Lower leg skin (tissue), 4 donors: ENCODE measurements around the gene KRT72. TPM values are rescaled to one million over a fixed set of nuclear protein-coding genes. Genes with fewer than 3 reads are reported as not detected.

ENCODE experiments used
- DNase-seq, 2 donors: peaks; one replicate each; pipeline ENCODE4 v3.0.0-alpha.2; 2019; ENCODE audit warnings: low spot score in 2 of 2
- H3K4me3 ChIP-seq: fragments of 200-600 bp; sonication (generic); 2 replicates; pipeline ENCODE4 v1.5.1; 2017; ENCODE audit warnings: mild to moderate bottlenecking, low read depth; ENCODE audit not compliant: poor library complexity, severe bottlenecking
- POLR2A ChIP-seq, 2 donors: fragments of 450-650 bp; IDR thresholded peaks; one replicate each; pipeline ENCODE4 v1.6.1; 2016 to 2017; ENCODE audit warnings: antibody characterized with exemption in 2 of 2, mild to moderate bottlenecking in 1 of 2, moderate library complexity in 1 of 2
- WGBS, 2 donors: methylation state at CpG; one replicate each; pipeline ENCODE4 v1.1.5; 2018; 5-methylcytosine and 5-hydroxymethylcytosine counted together
- intact Hi-C: fragments of 100-400 bp; cut with DNase I; formaldehyde crosslinking; loops from one replicate; pipeline ENCODE4 v1.15.0; 2023; ENCODE audit warnings: low total_unique reads
- total RNA-seq, 4 donors: library from RNA; depleted of rRNA; stranded (reverse); fragments of >200 nt; gene quantifications; one replicate each; pipeline ENCODE4 v1.1.0, GENCODE V29; 2016
- TF ChIP-seq, protein P1 (sequence below), 3 donors: fragments of 450-650 bp; IDR thresholded peaks; one replicate each; pipeline ENCODE4 v1.5.1; 2016; ENCODE audit warnings: antibody characterized with exemption in 3 of 3, mild to moderate bottlenecking in 3 of 3, moderate library complexity in 2 of 3

The KRT72 gene
- total RNA-seq, 4 donors from 2014 or later: 0.42 to 14.0 (median 7.1) TPM

DNA sequence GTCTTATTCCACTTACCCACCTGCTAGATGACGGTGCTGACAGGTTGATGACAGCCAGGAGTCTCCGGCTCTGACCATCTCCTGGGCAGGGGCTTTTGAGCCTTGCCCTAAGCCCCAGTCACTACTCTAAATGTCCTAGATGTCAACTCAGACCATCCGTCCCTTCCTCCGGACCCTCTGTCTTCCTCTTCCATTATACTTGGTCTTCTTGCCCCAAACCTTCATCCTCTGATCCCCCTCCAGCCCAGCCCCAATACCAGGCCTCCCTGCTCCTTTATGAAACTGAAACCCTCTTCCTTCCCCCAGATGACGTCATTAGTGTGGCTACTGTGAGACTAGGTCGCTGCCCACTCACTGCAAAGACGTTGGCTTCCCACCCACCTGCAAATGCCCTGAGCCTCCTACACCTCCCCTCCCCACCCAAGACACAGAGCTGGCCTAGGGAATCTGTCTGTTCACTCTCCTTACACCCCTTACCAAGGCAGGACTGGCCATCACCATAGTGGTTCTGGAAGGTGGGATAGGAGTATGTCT, 58.4 kb downstream of the KRT72 start:
- 78 to 82% methylated on average over 7 of the region's 7 CpGs for WGBS, 2 donors
- DNase-seq: no peak
- TF ChIP-seq POLR2A (IDR thresholded peaks at IDR 0.05): no peak
- TF ChIP-seq, protein P1, sequence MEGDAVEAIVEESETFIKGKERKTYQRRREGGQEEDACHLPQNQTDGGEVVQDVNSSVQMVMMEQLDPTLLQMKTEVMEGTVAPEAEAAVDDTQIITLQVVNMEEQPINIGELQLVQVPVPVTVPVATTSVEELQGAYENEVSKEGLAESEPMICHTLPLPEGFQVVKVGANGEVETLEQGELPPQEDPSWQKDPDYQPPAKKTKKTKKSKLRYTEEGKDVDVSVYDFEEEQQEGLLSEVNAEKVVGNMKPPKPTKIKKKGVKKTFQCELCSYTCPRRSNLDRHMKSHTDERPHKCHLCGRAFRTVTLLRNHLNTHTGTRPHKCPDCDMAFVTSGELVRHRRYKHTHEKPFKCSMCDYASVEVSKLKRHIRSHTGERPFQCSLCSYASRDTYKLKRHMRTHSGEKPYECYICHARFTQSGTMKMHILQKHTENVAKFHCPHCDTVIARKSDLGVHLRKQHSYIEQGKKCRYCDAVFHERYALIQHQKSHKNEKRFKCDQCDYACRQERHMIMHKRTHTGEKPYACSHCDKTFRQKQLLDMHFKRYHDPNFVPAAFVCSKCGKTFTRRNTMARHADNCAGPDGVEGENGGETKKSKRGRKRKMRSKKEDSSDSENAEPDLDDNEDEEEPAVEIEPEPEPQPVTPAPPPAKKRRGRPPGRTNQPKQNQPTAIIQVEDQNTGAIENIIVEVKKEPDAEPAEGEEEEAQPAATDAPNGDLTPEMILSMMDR (IDR thresholded peaks at IDR 0.05): no peak
- intact Hi-C loops: no loop called here
- no peak overlapping the region for H3K4me3 ChIP-seq

DNA sequence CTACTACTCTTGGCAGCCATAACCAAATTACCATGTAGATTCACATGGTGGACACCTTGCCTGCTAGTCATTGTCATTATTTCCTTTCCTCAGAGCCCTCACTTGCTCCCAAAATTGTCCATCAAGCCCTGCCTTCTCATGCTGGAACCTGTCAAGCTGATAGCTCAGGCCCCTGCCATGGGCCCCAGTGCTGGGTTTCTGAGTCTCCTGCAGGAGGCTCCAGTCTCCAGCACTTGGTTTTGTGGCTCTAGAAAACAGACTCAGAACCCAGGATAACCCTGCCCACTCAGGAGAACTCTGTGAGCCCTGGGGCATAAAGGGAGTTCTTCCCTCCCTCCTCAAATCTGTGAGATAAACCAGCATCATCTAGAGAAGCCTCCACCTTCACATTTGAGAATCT, 59.1 kb downstream of the KRT72 start:
- DNase-seq: no peak
- intact Hi-C loops: no loop called here
- no peak overlapping the region for H3K4me3 ChIP-seq
- TF ChIP-seq, protein P1 (IDR thresholded peaks at IDR 0.05): no peak
- no peak for TF ChIP-seq POLR2A (IDR thresholded peaks at IDR 0.05)

DNA sequence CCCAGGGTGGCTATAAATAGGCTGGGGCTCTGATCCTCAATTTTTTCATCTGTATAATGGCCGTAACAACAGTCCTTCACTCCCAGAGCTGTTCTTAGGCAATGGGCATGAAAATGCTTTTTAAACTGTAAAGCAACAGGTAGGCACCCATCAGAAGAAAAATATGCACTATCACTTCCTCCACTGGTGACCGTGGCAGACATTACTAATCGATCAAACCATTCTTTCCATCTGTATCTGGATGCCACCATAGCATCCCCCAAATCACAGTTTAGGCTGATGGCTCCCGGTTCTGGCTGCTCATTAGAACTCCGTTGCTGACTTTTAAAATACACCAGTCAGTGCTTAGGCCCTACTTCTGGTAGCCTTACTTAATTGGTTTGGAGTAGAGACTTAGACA, 59.6 kb downstream of the KRT72 start:
- TF ChIP-seq, protein P1 (IDR thresholded peaks at IDR 0.05): no peak
- TF ChIP-seq POLR2A (IDR thresholded peaks at IDR 0.05): no peak
- 87 to 94% methylated on average over 5 of the region's 5 CpGs for WGBS, 2 donors
- H3K4me3 ChIP-seq: no peak overlapping the region
- no peak for DNase-seq
- intact Hi-C loops: no loop called here

DNA sequence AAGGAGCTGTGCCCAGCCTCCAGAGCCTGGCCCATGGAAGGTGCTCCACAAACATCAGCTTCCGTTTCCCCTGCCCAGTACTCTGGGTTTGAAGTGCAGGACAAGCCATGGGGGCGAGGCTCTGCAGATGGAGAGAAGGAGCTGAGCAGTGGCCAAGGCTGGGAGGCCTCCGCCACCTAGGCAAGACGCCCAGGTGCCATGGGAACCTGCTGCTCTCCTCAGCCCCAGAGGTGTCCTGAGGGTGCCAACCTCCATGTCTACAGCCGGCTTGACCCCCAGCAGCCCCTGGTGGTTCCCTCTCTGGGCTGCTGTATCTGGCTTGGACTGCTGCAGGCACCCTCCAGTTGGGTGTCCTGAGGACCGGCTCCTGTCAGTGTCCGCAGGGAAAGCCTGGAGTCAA, 60.7 kb downstream of the KRT72 start:
- WGBS, 2 donors: 83 to 84% methylated on average over 7 of the region's 7 CpGs
- DNase-seq: no peak
- intact Hi-C loops: no loop called here
- H3K4me3 ChIP-seq: no peak overlapping the region
- no peak for TF ChIP-seq POLR2A (IDR thresholded peaks at IDR 0.05)
- TF ChIP-seq, protein P1 (IDR thresholded peaks at IDR 0.05): no peak

DNA sequence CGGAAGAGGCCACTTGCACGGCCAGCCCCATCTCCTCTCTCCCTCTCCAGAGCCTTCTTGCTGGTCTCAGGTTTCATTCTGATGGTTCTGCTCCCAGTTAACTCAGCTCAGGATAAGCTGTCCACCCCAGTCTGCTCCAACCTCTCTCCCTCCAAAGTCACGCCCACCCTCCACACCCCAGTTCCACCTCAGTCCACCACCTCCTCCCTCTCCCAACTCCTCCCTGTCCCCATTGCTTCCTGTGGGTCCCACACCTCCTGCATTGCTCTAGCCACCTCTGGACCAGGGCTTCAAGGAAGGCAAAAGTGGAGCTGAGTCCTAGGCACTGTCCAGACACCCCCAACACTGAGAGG, 61.5 kb downstream of the KRT72 start:
- intact Hi-C loops: no loop called here
- no peak for DNase-seq
- H3K4me3 ChIP-seq: no peak overlapping the region
- no peak for TF ChIP-seq POLR2A (IDR thresholded peaks at IDR 0.05)
- TF ChIP-seq, protein P1 (IDR thresholded peaks at IDR 0.05): no peak
- WGBS, 2 donors: 86 to 90% methylated on average over 3 of the region's 3 CpGs

DNA sequence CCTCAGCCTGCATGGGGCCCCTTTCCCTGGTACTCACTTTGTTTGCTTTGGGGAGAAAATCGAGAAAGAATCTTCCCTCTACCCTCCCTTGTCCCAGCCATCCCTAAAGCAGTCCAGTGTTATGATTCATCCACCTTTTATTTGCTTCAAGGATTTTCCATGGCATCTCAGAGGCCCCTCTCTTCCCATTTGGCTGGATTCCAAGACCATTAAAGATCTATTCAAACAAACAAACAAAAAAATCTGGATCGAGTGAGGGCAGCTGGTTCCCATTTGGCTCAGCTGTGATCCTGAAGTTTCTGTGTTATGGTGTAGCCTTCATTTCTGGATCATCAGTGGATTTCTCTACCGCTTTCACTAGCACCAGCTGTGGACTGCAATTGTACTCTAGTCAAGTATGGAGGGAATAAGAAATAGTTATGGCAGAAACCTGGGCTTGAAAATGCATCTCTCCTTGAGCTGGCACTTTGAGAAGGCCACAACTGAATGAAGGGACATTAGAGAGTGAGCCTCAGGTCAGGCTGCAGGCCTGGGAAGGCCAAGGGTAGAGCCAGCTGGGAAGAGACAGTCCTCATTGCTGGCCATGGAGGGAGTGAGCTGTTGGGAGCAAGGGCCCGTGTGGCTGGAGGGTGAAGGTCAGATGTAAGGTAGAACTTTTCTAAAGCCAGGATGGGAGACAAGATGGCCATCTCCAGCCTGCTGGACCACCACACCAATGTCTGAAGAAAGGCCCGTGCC, 62.0 kb downstream of the KRT72 start:
- H3K4me3 ChIP-seq: no peak overlapping the region
- intact Hi-C loops: no loop called here
- no peak for TF ChIP-seq POLR2A (IDR thresholded peaks at IDR 0.05)
- TF ChIP-seq, protein P1 (IDR thresholded peaks at IDR 0.05): no peak
- no peak for DNase-seq
- WGBS, 2 donors: 50 to 53% methylated on average over 5 of the region's 5 CpGs
